AML-193 (cell line): Measurements from ENCODE around the gene ZSCAN25.
"Not testable (repeated sequence)": the region's sequence is repeated elsewhere in the genome, so short reads cannot be mapped to it uniquely, and the experiment has no call there.

ENCODE experiments used
- DNase-seq, 2 experiments: peaks; one replicate each; lab custom pipeline; 2025; lab: John Stamatoyannopoulos, UW

ZSCAN25 gene

GRCh38 chr7:99616359-99617191, at the start of gene ZSCAN25:
Gene ZSCAN25 (plus strand): TSS chr7:99616946. CDS start chr7:99619607, 2,661 bp downstream.
- peak; percentile 84 for DNase-seq

GRCh38 chr7:99568770-99569169, 48.0 kb upstream of the ZSCAN25 start:
- not testable (repeated sequence) for DNase-seq

- DNase-seq: no peak
These were observed 45.0 kb upstream of the ZSCAN25 start for GRCh38 chr7:99571768-99572167.

- no peak for DNase-seq
These were observed 43.5 kb upstream of the ZSCAN25 start for GRCh38 chr7:99573257-99573656.

GRCh38 chr7:99576251-99576650, 40.5 kb upstream of the ZSCAN25 start:
- no peak for DNase-seq

- no peak for DNase-seq
These were observed 37.3 kb upstream of the ZSCAN25 start for GRCh38 chr7:99579281-99579955.

GRCh38 chr7:99579956-99580777, 36.6 kb upstream of the ZSCAN25 start:
- DNase-seq: no peak

GRCh38 chr7:99580778-99581332, 35.9 kb upstream of the ZSCAN25 start:
- DNase-seq: not testable (repeated sequence)

- DNase-seq: no peak
These were observed 27.9 kb upstream of the ZSCAN25 start for GRCh38 chr7:99588868-99589267.

GRCh38 chr7:99594948-99595745, 21.6 kb upstream of the ZSCAN25 start:
- DNase-seq: no peak

GRCh38 chr7:99596408-99596955, 20.3 kb upstream of the ZSCAN25 start:
- DNase-seq: no peak

- no peak for DNase-seq
These were observed 18.8 kb upstream of the ZSCAN25 start, which contains the start of gene TMEM225B for GRCh38 chr7:99597762-99598501. Gene TMEM225B (plus strand): TSS chr7:99598267. CDS start chr7:99604389, 6,122 bp downstream.

GRCh38 chr7:99599836-99600235, 16.9 kb upstream of the ZSCAN25 start:
- no peak for DNase-seq

- DNase-seq: no peak
These were observed 15.0 kb upstream of the ZSCAN25 start for GRCh38 chr7:99601656-99602310.

- DNase-seq: no peak
These were observed 11.2 kb upstream of the ZSCAN25 start for GRCh38 chr7:99605527-99605926.

- DNase-seq: no peak
These were observed 10.2 kb upstream of the ZSCAN25 start for GRCh38 chr7:99606531-99606930.

- no peak for DNase-seq
These were observed 9.2 kb upstream of the ZSCAN25 start for GRCh38 chr7:99607548-99607947.

- no peak for DNase-seq
These were observed 2.3 kb upstream of the ZSCAN25 start for GRCh38 chr7:99614495-99614894.

- DNase-seq: no peak
These were observed 772 bp upstream of the ZSCAN25 start for GRCh38 chr7:99615989-99616358.
